GM19099 (cell line): ENCODE measurements around the gene PCDHGA10.
A peak's percentile ranks its signal among the peaks of the same experiment; 100 is the strongest.
"Not testable (repeated sequence)": the region's sequence is repeated elsewhere in the genome, so short reads cannot be mapped to it uniquely, and the experiment has no call there.

ENCODE experiments used
- POLR2A ChIP-seq: IDR thresholded peaks from 3 replicates; pipeline ENCODE4 v1.6.1; 2011; ENCODE audit warnings: low read depth; ENCODE audit not compliant: insufficient read length; ENCODE audit errors: extremely low read depth

The PCDHGA10 gene

DNA sequence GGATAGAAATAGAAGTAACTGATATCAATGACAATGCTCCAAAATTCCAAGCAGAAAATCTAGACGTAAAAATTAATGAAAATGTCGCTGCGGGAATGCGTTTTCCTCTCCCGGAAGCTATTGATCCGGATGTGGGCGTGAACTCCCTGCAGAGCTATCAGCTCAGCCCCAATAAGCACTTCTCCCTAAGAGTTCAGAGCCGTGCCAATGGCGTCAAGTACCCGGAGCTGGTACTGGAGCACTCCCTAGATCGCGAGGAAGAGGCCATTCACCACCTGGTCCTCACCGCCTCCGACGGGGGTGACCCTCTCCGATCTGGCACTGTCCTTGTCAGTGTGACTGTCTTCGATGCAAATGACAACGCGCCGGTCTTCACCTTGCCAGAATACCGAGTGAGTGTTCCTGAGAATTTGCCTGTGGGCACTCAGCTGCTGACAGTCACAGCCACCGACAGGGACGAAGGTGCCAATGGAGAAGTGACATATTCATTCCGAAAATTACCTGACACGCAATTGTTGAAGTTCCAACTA, 818 bp downstream of the PCDHGA10 start:
- no peak for TF ChIP-seq POLR2A

- not testable (repeated sequence) for TF ChIP-seq POLR2A
These were observed 4.8 kb downstream of the PCDHGA10 start, which contains the start of gene PCDHGB7 for GRCh38 chr5:141417494-141418172. PCDHGB7 (plus strand) TSS chr5:141417677; CDS start chr5:141417860, 183 bp downstream.

DNA sequence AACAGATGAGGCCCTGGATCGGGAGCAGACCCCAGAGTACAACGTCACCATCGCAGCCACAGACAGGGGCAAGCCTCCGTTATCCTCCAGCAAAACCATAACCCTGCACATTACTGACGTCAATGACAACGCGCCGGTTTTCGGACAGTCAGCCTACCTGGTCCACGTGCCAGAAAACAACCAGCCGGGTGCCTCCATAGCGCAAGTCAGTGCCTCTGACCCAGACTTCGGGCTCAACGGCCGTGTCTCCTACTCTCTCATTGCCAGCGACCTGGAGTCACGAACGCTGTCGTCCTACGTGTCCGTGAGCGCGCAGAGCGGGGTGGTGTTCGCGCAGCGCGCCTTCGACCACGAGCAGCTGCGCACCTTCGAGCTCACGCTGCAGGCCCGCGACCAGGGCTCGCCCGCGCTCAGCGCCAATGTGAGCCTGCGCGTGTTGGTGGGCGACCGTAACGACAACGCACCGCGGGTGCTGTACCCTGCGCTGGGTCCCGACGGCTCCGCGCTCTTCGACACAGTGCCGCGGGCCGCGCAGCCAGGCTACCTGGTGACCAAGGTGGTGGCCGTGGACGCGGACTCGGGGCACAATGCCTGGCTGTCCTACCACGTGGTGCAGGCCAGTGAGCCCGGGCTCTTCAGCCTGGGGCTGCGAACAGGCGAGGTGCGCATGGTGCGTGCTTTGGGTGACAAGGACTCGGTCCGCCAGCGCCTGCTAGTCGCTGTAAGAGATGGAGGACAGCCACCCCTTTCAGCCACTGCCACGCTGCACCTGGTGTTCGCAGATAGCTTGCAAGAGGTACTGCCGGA, 6.5 kb downstream of the PCDHGA10 start:
- TF ChIP-seq POLR2A: no peak

- TF ChIP-seq POLR2A: no peak
These were observed 8.2 kb downstream of the PCDHGA10 start, which contains the start of gene PCDHGA11 for GRCh38 chr5:141420855-141421488. PCDHGA11 (plus strand) TSS chr5:141421051; CDS start chr5:141421228, 177 bp downstream.

DNA sequence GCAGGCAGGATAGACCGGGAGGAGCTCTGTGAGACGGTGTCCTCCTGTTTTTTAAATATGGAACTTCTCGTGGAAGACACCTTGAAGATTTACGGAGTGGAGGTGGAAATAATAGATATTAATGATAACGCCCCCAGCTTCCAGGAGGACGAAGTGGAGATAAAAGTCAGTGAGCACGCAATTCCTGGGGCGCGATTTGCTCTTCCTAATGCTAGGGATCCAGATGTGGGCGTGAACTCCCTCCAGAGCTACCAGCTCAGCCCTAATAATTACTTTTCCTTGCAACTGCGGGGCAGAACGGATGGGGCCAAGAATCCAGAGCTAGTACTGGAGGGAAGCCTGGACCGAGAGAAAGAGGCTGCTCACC, 8.7 kb downstream of the PCDHGA10 start:
- no peak for TF ChIP-seq POLR2A

DNA sequence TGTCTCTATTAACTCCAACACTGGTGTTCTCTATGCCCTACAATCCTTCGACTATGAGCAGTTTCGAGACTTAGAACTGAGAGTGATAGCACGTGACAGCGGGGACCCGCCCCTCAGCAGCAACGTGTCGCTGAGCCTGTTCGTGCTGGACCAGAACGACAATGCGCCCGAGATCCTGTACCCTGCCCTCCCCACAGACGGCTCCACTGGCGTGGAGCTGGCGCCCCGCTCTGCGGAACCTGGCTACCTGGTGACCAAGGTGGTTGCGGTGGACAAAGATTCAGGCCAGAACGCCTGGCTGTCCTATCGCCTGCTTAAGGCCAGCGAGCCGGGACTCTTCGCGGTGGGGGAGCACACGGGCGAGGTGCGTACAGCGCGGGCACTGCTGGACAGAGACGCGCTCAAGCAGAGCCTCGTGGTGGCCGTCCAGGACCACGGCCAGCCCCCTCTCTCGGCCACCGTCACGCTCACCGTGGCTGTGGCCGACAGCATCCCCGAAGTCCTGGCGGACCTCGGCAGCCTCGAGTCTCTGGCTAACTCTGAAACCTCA, 10.0 kb downstream of the PCDHGA10 start:
- TF ChIP-seq POLR2A: no peak

GRCh38 chr5:141427783-141428426, 15.1 kb downstream of the PCDHGA10 start:
- no peak for TF ChIP-seq POLR2A

DNA sequence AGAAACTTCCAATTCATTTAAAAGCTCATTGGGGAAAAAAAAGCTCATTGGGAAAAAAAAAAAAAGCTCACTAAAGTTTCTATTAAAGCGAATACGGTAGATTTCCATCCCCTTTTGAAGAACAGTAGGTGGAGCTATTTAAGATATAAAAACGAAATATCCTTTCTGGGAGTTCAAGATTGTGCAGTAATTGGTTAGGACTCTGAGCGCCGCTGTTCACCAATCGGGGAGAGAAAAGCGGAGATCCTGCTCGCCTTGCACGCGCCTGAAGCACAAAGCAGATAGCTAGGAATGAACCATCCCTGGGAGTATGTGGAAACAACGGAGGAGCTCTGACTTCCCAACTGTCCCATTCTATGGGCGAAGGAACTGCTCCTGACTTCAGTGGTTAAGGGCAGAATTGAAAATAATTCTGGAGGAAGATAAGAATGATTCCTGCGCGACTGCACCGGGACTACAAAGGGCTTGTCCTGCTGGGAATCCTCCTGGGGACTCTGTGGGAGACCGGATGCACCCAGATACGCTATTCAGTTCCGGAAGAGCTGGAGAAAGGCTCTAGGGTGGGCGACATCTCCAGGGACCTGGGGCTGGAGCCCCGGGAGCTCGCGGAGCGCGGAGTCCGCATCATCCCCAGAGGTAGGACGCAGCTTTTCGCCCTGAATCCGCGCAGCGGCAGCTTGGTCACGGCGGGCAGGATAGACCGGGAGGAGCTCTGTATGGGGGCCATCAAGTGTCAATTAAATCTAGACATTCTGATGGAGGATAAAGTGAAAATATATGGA, 17.7 kb downstream of the PCDHGA10 start, which contains the start of gene PCDHGA12:
PCDHGA12 (plus strand) TSS at position 176 of the 782 bp plus-strand sequence; CDS start at position 429, 253 bp downstream.
- no peak for TF ChIP-seq POLR2A

DNA sequence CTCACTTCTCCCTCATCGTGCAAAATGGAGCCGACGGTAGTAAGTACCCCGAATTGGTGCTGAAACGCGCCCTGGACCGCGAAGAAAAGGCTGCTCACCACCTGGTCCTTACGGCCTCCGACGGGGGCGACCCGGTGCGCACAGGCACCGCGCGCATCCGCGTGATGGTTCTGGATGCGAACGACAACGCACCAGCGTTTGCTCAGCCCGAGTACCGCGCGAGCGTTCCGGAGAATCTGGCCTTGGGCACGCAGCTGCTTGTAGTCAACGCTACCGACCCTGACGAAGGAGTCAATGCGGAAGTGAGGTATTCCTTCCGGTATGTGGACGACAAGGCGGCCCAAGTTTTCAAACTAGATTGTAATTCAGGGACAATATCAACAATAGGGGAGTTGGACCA, 18.5 kb downstream of the PCDHGA10 start:
- peak; percentile 53 for TF ChIP-seq POLR2A

DNA sequence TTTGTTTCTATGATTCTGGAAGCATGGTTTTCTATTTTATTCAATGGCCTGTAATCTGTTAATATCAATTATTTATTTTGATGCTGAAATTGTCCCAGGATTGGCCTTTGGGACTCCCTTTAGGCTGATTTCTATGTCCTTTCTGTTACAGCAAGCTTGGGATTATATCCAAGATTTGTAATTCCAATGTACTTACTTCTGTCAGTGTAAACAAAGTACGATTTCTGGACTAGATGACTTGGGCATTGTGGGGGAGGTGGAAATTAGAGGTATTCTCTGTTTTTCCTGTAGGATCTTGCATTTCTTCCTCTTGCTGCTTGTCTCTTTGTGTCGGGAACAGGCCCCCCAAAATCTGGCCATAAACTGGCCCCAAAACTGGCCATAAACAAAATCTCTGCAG, 21.2 kb downstream of the PCDHGA10 start:
- no peak for TF ChIP-seq POLR2A

GRCh38 chr5:141437221-141437620, 24.4 kb downstream of the PCDHGA10 start:
- no peak for TF ChIP-seq POLR2A

- no peak for TF ChIP-seq POLR2A
These were observed 26.8 kb downstream of the PCDHGA10 start for GRCh38 chr5:141439411-141440141.

DNA sequence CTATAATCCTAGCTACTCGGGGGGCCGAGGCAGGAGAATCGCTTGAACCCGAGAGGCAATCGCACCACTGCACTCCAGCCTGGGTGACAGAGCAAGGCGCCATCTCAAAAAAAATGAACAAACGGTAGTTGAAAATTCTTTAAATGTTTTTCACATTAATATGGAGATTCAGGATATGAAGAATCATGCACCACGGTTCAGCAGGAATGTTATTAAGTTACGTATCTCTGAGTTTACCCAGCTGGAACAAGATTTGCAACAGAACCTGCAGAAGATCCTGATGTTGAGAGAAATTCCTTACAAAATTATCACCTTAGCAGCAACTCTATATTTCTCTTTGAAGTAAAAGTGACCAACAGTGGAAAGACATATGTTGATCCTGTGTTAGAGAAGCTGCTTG, 27.6 kb downstream of the PCDHGA10 start:
- TF ChIP-seq POLR2A: no peak
